A549 treated with AZD9567 at 1 μM for 4 hours (cell line): Measurements from ENCODE around the gene PRRG4. TPM values are rescaled to one million over a fixed set of nuclear protein-coding genes. Genes with fewer than 3 reads are reported as not detected.

Experiments used
- total RNA-seq: library from RNA; stranded (reverse); fragments of 200-300 nt; extraction: Qiagen RNA extraction; gene quantifications from 5 replicates; pipeline ENCODE4 v1.2.3, GENCODE V29; 2022; ENCODE audit not compliant: insufficient read depth

The PRRG4 gene
- total RNA-seq, result 0.91 to 1.4 TPM (median 1.3 TPM) in 5 replicates

GRCh38 chr11:32829680-32830412 lies at the start of gene PRRG4:
PRRG4 (plus strand) TSS chr11:32829927; CDS start chr11:32830530, 603 bp downstream.

DNA sequence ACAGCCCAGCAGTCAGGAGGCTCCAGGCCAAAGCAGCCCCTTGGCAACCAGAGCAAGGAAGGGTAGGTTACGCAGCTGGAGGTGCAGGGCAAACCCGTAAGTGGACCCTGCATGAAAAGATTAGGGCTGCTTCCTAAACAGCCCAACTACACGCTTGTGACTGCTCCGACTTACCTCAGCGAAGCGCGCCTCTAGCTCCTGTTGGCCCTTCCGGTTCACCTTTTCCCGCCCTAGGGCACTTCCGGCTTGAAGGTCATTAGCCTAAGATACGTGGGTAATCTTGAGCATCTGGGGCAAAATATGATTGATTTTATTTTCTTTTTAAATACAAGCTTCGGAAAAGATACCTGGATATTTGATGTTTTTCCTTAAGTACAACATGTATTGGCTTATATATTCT lies 35.3 kb upstream of the PRRG4 start, which contains the start of gene CCDC73:
Gene CCDC73 (minus strand): TSS at position 224 of the 400 bp plus-strand sequence. CDS start 34,419 bp downstream, outside the sequence.

GRCh38 chr11:32892355-32893092 lies 62.8 kb downstream of the PRRG4 start, which contains the start of gene QSER1:
QSER1 (plus strand) TSS chr11:32892811; CDS start chr11:32893126, 315 bp downstream.

Other genes with a start within 250 kb of the PRRG4 start
- 410 to 534 TPM (median 416 TPM) in 5 replicates for gene EIF3M, start 246.1 kb upstream of the PRRG4 start, total RNA-seq
- 0.02 to 0.05 TPM in 2 of 5 replicates, not detected in the others for gene CCDC73, start 35.3 kb upstream of the PRRG4 start, total RNA-seq
- 13.6 to 26.3 TPM (median 17.5 TPM) in 5 replicates for gene QSER1, start 62.9 kb downstream of the PRRG4 start, total RNA-seq
- gene DEPDC7, start 186.0 kb downstream of the PRRG4 start, total RNA-seq, result 7.2 to 11.3 TPM (median 8.1 TPM) in 5 replicates
- 17.0 to 33.9 TPM (median 21.4 TPM) in 5 replicates for gene TCP11L1, start 209.6 kb downstream of the PRRG4 start, total RNA-seq